Mesothelial cell of epicardium (in vitro differentiated cells): ENCODE results near the gene PIK3R6. TPM values are rescaled to one million over a fixed set of nuclear protein-coding genes. Genes with fewer than 3 reads are reported as not detected.

Experiments
- DNase-seq, 2 experiments: peaks; one replicate each; pipeline ENCODE4 v3.0.0; 2021; ENCODE audit warnings: low spot score in 2 of 2; ENCODE audit not compliant: unreplicated experiment in 2 of 2
- H3K27ac Mint-ChIP-seq: 2 replicates; pipeline ENCODE4 v1.8.0; 2021; ENCODE audit warnings: mixed read lengths
- H3K27me3 Mint-ChIP-seq: 2 replicates; pipeline ENCODE4 v1.8.0; 2021; ENCODE audit warnings: low read depth, mixed read lengths
- H3K36me3 Mint-ChIP-seq: 2 replicates; pipeline ENCODE4 v1.8.0; 2021; ENCODE audit warnings: mixed read lengths
- H3K4me1 Mint-ChIP-seq: 2 replicates; pipeline ENCODE4 v1.8.0; 2021; ENCODE audit warnings: mixed read lengths
- H3K4me3 Mint-ChIP-seq: 2 replicates; pipeline ENCODE4 v1.8.0; 2021; ENCODE audit warnings: mild to moderate bottlenecking, moderate library complexity, mixed read lengths
- H3K9me3 Mint-ChIP-seq: 2 replicates; pipeline ENCODE4 v1.8.0; 2021; ENCODE audit warnings: mixed read lengths
- CTCF ChIP-seq: fragments of 200-600 bp; sonication (generic); IDR thresholded peaks from one replicate; pipeline ENCODE4 v1.5.0; 2021; ENCODE audit warnings: antibody characterized with exemption; ENCODE audit not compliant: unreplicated experiment
- total RNA-seq: library from RNA; stranded (reverse); gene quantifications from 3 replicates; pipeline ENCODE4 v1.2.1, GENCODE V29; 2021

Gene PIK3R6
- total RNA-seq, 1 donor from 2014 or later = not detected

- no peaks in the 10 kb centered on the region for H3K36me3 Mint-ChIP-seq
- no peak for TF ChIP-seq CTCF
- DNase-seq = no peak
- H3K4me3 Mint-ChIP-seq = no peak overlapping the region
- H3K27ac Mint-ChIP-seq = no peak overlapping the region
- H3K9me3 Mint-ChIP-seq = no peaks in the 10 kb centered on the region
- H3K27me3 Mint-ChIP-seq = peaks cover 57% of the 10 kb centered on the region
- H3K4me1 Mint-ChIP-seq = peaks cover 5% of the 10 kb centered on the region
Observed at GRCh38 chr17:8896641-8897635, 29.5 kb upstream of the PIK3R6 start.

GRCh38 chr17:8896087-8896486 lies 28.6 kb upstream of the PIK3R6 start:
- DNase-seq = no peak
- H3K27me3 Mint-ChIP-seq = peaks cover 49% of the 10 kb centered on the region
- H3K4me3 Mint-ChIP-seq = no peak overlapping the region
- no peaks in the 10 kb centered on the region for H3K36me3 Mint-ChIP-seq
- TF ChIP-seq CTCF = no peak
- H3K4me1 Mint-ChIP-seq = peaks cover 5% of the 10 kb centered on the region
- H3K27ac Mint-ChIP-seq = no peak overlapping the region
- H3K9me3 Mint-ChIP-seq = no peaks in the 10 kb centered on the region

GRCh38 chr17:8894673-8895578 lies 27.5 kb upstream of the PIK3R6 start:
- Mint-ChIP-seq H3K9me3 (no peaks in the 10 kb centered on the region), H3K36me3 (no peaks in the 10 kb centered on the region), H3K27me3 (peaks cover 46% of the 10 kb centered on the region), H3K27ac (no peak overlapping the region), H3K4me3 (peak overlapping the region; percentile 36), H3K4me1 (peaks cover 5% of the 10 kb centered on the region)
- TF ChIP-seq CTCF = peak; percentile 79
- peak in 1 of 2 experiments; percentile 62 for DNase-seq

- H3K9me3 Mint-ChIP-seq = no peaks in the 10 kb centered on the region
- peaks cover 5% of the 10 kb centered on the region for H3K4me1 Mint-ChIP-seq
- H3K27ac Mint-ChIP-seq = no peak overlapping the region
- H3K36me3 Mint-ChIP-seq = no peaks in the 10 kb centered on the region
- DNase-seq = no peak
- H3K27me3 Mint-ChIP-seq = peaks cover 46% of the 10 kb centered on the region
- TF ChIP-seq CTCF = no peak
- H3K4me3 Mint-ChIP-seq = peak overlapping the region; percentile 36
Observed at GRCh38 chr17:8894202-8894671, 26.8 kb upstream of the PIK3R6 start.

DNA sequence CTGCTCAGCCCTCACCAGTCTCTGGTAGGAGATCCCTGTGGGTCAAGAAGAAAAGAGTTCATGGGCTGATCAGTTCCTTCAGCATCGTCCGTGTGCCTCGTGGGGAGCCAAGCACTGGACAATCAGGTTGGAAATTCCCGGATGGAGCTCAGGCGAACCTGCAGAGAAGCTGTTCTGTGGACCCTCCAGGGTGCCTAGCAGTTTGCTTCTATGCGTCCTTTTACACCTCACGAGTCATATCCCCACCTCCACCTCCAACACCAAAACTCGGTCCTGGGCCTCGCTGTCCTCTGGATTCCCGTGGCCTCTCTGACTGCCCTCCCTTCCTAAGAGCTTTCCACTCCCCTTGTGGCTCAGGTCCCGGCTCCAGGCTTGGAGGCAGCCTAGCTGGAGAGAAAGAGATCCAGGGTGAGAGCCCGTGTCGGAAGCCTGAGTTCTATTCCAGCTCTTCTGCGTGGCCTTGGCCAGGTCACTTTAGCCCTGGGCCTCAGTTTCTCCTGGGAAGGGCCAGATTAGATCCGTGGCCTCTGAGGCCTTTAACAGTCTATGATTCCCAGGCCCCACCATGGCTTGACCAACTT lies 26.2 kb upstream of the PIK3R6 start:
- Mint-ChIP-seq H3K9me3 (no peaks in the 10 kb centered on the region), H3K27me3 (peaks cover 43% of the 10 kb centered on the region), H3K4me3 (no peak overlapping the region), H3K36me3 (no peaks in the 10 kb centered on the region), H3K27ac (no peak overlapping the region), H3K4me1 (peaks cover 5% of the 10 kb centered on the region)
- no peak for TF ChIP-seq CTCF
- DNase-seq = no peak
